ENCODE results near the gene SLC35A3.

The SLC35A3 gene

GRCh38 chr1:99963041-99963795, 6.6 kb upstream of the SLC35A3 start:
- Histone ChIP-seq H3K9me3 (ENCODE audit: insufficient read depth, low read length, severe bottlenecking) (no peaks in the 10 kb centered on the region), H3K27me3 (ENCODE audit: insufficient read depth, low read length, poor library complexity) (no peaks in the 10 kb centered on the region), H2AFZ (ENCODE audit: low read depth, low read length) (no peak overlapping the region), H3K36me3 (ENCODE audit: insufficient read depth, low read length) (no peaks in the 10 kb centered on the region), H3K4me2 (ENCODE audit: insufficient read depth, low read length) (no peak overlapping the region), H3K4me1 (ENCODE audit: insufficient read depth, low read length) (no peaks in the 10 kb centered on the region), H3K4me3 (ENCODE audit: low read depth in 1 of 2, low read length in 2 of 2) (no peak overlapping the region), H4K20me1 (ENCODE audit: insufficient read depth, low read length) (no peaks in the 10 kb centered on the region), H3K27ac (ENCODE audit: low read length) (no peak overlapping the region), H3K79me2 (ENCODE audit: insufficient read depth, low read length) (no peaks in the 10 kb centered on the region), H3K9ac (ENCODE audit: low read depth, low read length) (no peak overlapping the region)
- TF ChIP-seq EZH2 (IDR thresholded peaks at IDR 0.05; ENCODE audit: borderline replicate concordance, low read depth, low read length, severe bottlenecking) (no peak), CTCF (IDR thresholded peaks at IDR 0.05; ENCODE audit: borderline replicate concordance, extremely low read depth, low read length, poor library complexity, severe bottlenecking) (no peak)
- no peak for DNase-seq
- ATAC-seq (ENCODE audit: insufficient read depth, low read depth): no peak

- DNase-seq (no peak), ATAC-seq (ENCODE audit: insufficient read depth, low read depth) (no peak)
- Histone ChIP-seq H3K27me3 (ENCODE audit: insufficient read depth, low read length, poor library complexity) (no peaks in the 10 kb centered on the region), H3K9ac (ENCODE audit: low read depth, low read length) (no peak overlapping the region), H3K27ac (ENCODE audit: low read length) (no peak overlapping the region), H4K20me1 (ENCODE audit: insufficient read depth, low read length) (no peaks in the 10 kb centered on the region), H3K4me1 (ENCODE audit: insufficient read depth, low read length) (peaks cover 12% of the 10 kb centered on the region), H3K36me3 (ENCODE audit: insufficient read depth, low read length) (no peaks in the 10 kb centered on the region), H2AFZ (ENCODE audit: low read depth, low read length) (no peak overlapping the region), H3K4me2 (ENCODE audit: insufficient read depth, low read length) (no peak overlapping the region), H3K79me2 (ENCODE audit: insufficient read depth, low read length) (peaks cover under 1% of the 10 kb centered on the region; the same call in 1 of the 2 replicates), H3K4me3 (ENCODE audit: low read depth in 1 of 2, low read length in 2 of 2) (no peak overlapping the region), H3K9me3 (ENCODE audit: insufficient read depth, low read length, severe bottlenecking) (no peaks in the 10 kb centered on the region)
- TF ChIP-seq EZH2 (IDR thresholded peaks at IDR 0.05; ENCODE audit: borderline replicate concordance, low read depth, low read length, severe bottlenecking) (no peak), CTCF (IDR thresholded peaks at IDR 0.05; ENCODE audit: borderline replicate concordance, extremely low read depth, low read length, poor library complexity, severe bottlenecking) (no peak)
Measured at GRCh38 chr1:99964806-99965205, 5.0 kb upstream of the SLC35A3 start.

- no peak for ATAC-seq (ENCODE audit: insufficient read depth, low read depth)
- Histone ChIP-seq H3K4me1 (ENCODE audit: insufficient read depth, low read length) (peaks cover 16% of the 10 kb centered on the region), H2AFZ (ENCODE audit: low read depth, low read length) (no peak overlapping the region), H3K9ac (ENCODE audit: low read depth, low read length) (no peak overlapping the region), H3K79me2 (ENCODE audit: insufficient read depth, low read length) (peaks cover 10% of the 10 kb centered on the region), H3K4me2 (ENCODE audit: insufficient read depth, low read length) (no peak overlapping the region), H4K20me1 (ENCODE audit: insufficient read depth, low read length) (no peaks in the 10 kb centered on the region; the same call in 1 of the 2 replicates), H3K36me3 (ENCODE audit: insufficient read depth, low read length) (no peaks in the 10 kb centered on the region), H3K27me3 (ENCODE audit: insufficient read depth, low read length, poor library complexity) (no peaks in the 10 kb centered on the region), H3K4me3 (ENCODE audit: low read depth in 1 of 2, low read length in 2 of 2) (no peak overlapping the region), H3K27ac (ENCODE audit: low read length) (no peak overlapping the region), H3K9me3 (ENCODE audit: insufficient read depth, low read length, severe bottlenecking) (no peaks in the 10 kb centered on the region)
- DNase-seq: no peak
- no peak for TF ChIP-seq CTCF (IDR thresholded peaks at IDR 0.05; ENCODE audit: borderline replicate concordance, extremely low read depth, low read length, poor library complexity, severe bottlenecking)
- no peak for TF ChIP-seq EZH2 (IDR thresholded peaks at IDR 0.05; ENCODE audit: borderline replicate concordance, low read depth, low read length, severe bottlenecking)
Measured at GRCh38 chr1:99965646-99966375, 4.0 kb upstream of the SLC35A3 start.
